HG03520 (cell line): Measurements from ENCODE around the gene DIRAS1.
"Not testable (repeated sequence)": the region's sequence is repeated elsewhere in the genome, so short reads cannot be mapped to it uniquely, and the experiment has no call there.

Experiments
- ATAC-seq: cut with Tn5 transposase; IDR thresholded peaks from one replicate; pipeline ENCODE4 v1.9.1; 2021; ENCODE audit warnings: mild to moderate bottlenecking, moderate library complexity; ENCODE audit not compliant: unreplicated experiment

The DIRAS1 gene

GRCh38 chr19:2679439-2679838 lies 41.7 kb downstream of the DIRAS1 start:
- no peak for ATAC-seq

GRCh38 chr19:2678948-2679347 lies 42.2 kb downstream of the DIRAS1 start:
- not testable (repeated sequence) for ATAC-seq

GRCh38 chr19:2678044-2678671 lies 43.0 kb downstream of the DIRAS1 start:
- peak; percentile 40 for ATAC-seq

DNA sequence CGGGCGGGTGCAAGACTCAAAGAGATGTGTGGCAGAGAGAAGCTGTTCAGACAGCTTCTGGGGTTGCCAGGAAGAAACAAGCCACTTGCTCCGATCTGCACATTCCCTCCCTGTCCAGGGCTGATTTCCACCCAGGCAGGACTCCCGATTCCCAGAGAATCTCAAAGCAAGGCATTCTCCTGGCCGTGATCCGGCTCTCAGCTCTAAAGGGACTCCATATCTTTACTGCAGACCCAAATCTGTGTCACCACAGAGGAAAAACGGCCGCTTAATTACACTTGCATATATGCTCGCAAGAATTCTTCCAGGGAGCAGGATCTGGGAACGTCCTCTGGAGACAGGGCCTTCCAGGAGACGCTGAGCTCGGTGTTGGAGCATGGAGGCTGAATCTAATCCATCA lies 44.3 kb downstream of the DIRAS1 start:
- ATAC-seq = no peak

DNA sequence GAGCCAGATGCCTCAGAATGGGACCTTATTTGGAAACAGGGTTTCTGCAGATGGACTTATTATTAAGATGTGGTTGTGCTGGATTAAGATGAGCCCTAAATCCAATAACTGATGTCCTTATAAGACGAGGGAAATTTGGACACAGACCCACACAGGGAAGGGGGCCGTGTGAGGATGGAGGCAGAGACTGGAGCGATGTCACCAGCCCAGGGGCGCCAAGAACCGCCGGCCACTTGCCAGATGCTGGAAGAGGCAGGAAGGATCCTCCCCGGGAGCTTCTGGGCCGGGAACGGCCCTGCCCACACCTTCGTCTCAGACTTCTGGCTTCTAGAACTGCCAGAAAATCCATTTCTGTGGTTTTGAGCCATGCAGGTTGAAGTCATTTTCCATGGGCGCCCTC lies 45.3 kb downstream of the DIRAS1 start:
- ATAC-seq = no peak

DNA sequence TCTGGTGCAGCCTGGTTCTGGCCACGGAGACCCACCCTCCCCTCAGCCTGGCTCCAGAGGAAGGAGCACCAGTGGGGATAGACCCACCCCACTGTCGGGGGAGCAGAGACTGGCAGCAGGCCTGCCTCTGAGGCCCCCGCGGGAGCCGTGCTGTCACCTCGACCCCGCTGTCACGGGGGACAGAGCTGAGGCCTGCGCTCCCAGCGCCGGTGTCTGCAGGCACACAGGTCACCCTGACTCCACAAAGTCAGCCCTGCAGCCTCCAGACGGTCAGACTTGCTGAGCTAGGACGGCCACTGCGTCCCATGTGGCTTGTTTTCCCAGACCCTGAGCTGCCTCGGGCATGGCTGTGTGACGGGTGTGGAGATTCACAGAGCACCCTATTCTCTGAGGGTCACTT lies 51.0 kb downstream of the DIRAS1 start:
- ATAC-seq = no peak

- no peak for ATAC-seq
These were observed 52.9 kb downstream of the DIRAS1 start for GRCh38 chr19:2668175-2668763.

GRCh38 chr19:2667349-2667748 lies 53.8 kb downstream of the DIRAS1 start:
- ATAC-seq = not testable (repeated sequence)

- ATAC-seq = no peak
These were observed 54.7 kb downstream of the DIRAS1 start for GRCh38 chr19:2666344-2666994.

- ATAC-seq = no peak
These were observed 56.1 kb downstream of the DIRAS1 start for GRCh38 chr19:2665103-2665502.
